Natural killer cell (primary cell): ENCODE measurements around the gene CETN1. TPM values are rescaled to one million over a fixed set of nuclear protein-coding genes. Genes with fewer than 3 reads are reported as not detected.

Experiments used
- ATAC-seq, 3 donors: fragments of 150-1000 bp in 2 of 3; fragments of 200-7000 bp in 1 of 3; cut with Tn5 transposase; 1 replicate in 1 of 3; 2 replicates in 2 of 3; pipeline ENCODE4 v1.10.0; 2021; ENCODE audit warnings: mild to moderate bottlenecking in 2 of 3, moderate library complexity in 2 of 3
- DNase-seq, 2 donors: peaks; one replicate each; pipeline versions ENCODE4 v3.0.0 to v3.0.0-alpha.2; 2013 to 2021; ENCODE audit warnings: mixed read lengths in 1 of 2
- H3K27ac ChIP-seq: one replicate; pipeline ENCODE4 v1.5.1; 2013; ENCODE audit warnings: mild to moderate bottlenecking, low read length
- H3K27me3 ChIP-seq: one replicate; pipeline ENCODE4 v1.6.1; 2013; ENCODE audit warnings: low read length; ENCODE audit not compliant: control insufficient read depth, insufficient read depth
- H3K36me3 ChIP-seq: one replicate; pipeline ENCODE4 v1.6.1; 2013; ENCODE audit warnings: low read length; ENCODE audit not compliant: control insufficient read depth, insufficient read depth
- H3K4me1 ChIP-seq: one replicate; pipeline ENCODE4 v1.6.1; 2013; ENCODE audit warnings: low read length; ENCODE audit not compliant: control insufficient read depth, insufficient read depth
- H3K4me3 ChIP-seq: one replicate; pipeline ENCODE4 v1.5.1; 2013; ENCODE audit warnings: low read length
- H3K9me3 ChIP-seq: one replicate; pipeline ENCODE4 v1.6.1; 2013; ENCODE audit warnings: low read length; ENCODE audit not compliant: control insufficient read depth, insufficient read depth
- H3K27ac Mint-ChIP-seq, 2 donors: one replicate each; pipeline ENCODE4 v1.8.0; 2022; ENCODE audit warnings: mild to moderate bottlenecking in 2 of 2, mixed read lengths in 2 of 2, moderate library complexity in 1 of 2
- H3K27me3 Mint-ChIP-seq, 2 donors: one replicate each; pipeline ENCODE4 v1.8.0; 2022; ENCODE audit warnings: low read depth in 2 of 2, mixed read lengths in 2 of 2
- H3K36me3 Mint-ChIP-seq: one replicate; pipeline ENCODE4 v1.8.0; 2022; ENCODE audit warnings: mixed read lengths
- H3K4me1 Mint-ChIP-seq, 2 donors: one replicate each; pipeline ENCODE4 v1.8.0; 2022; ENCODE audit warnings: mixed read lengths in 2 of 2
- H3K4me3 Mint-ChIP-seq: one replicate; pipeline ENCODE4 v1.8.0; 2022; ENCODE audit warnings: mild to moderate bottlenecking, moderate library complexity, mixed read lengths
- H3K9me3 Mint-ChIP-seq, 2 donors: one replicate each; pipeline ENCODE4 v1.8.0; 2022; ENCODE audit warnings: mixed read lengths in 2 of 2
- WGBS: methylation state at CpG from one replicate; pipeline ENCODE4 v1.1.7; 2013; ENCODE audit warnings: missing lambda C conversion rate; ENCODE audit not compliant: insufficient coverage; 5-methylcytosine and 5-hydroxymethylcytosine counted together
- intact Hi-C: fragments of 100-400 bp; cut with micrococcal nuclease; formaldehyde crosslinking; loops from one replicate; pipeline ENCODE4 v1.14.2; 2022
- total RNA-seq, 4 donors: library from RNA; stranded (reverse); fragments of 120-200 nt in 1 of 4; gene quantifications; one replicate each; pipeline versions ENCODE4 v1.2.3 to v1.2.4, GENCODE V29; 2013 to 2022
- TF ChIP-seq, protein P1 (sequence below): fragments of 200-600 bp; IDR thresholded peaks from one replicate; pipeline ENCODE4 v1.8.0; 2022; ENCODE audit warnings: antibody characterized with exemption

Gene CETN1
- total RNA-seq, 3 donors from 2014 or later (not counting 1 experiment from before 2014, with no cell fraction given) = not detected

DNA sequence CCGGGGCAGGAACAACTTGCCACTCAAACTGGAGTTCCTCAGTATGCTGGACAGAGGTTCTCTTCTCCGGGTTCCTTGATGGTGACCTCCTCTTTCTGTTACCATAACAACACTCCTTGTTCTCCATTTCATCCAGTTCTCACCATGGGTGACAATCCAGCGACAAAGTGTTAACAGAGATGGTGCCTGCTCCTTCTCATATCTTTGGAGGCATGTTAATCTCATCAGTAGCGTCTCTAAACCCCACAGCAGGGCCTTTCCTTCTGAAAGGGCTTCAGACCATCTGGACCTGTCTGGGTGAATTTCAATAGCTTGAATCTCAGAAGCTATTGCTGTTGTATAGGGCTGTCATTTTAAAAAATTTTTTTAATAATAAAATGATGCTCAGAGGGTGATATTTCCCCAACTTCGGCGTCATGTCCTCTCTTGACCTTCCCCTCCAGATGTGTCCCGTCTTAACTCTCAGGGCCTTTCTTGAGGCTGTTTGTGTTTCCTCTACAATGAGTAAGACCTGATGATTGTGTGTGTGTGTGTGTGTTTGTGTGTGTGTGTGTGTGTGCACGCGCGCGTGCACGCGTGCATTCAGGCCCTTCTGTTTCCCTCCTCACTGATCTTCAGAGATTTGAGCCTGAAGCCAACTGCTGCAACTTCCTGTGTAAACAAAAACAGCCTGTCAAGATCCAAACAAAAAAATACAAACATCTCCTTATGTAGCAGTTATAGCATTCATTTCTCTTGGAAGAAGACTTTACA, 24.3 kb upstream of the CETN1 start:
- TF ChIP-seq, protein P1, sequence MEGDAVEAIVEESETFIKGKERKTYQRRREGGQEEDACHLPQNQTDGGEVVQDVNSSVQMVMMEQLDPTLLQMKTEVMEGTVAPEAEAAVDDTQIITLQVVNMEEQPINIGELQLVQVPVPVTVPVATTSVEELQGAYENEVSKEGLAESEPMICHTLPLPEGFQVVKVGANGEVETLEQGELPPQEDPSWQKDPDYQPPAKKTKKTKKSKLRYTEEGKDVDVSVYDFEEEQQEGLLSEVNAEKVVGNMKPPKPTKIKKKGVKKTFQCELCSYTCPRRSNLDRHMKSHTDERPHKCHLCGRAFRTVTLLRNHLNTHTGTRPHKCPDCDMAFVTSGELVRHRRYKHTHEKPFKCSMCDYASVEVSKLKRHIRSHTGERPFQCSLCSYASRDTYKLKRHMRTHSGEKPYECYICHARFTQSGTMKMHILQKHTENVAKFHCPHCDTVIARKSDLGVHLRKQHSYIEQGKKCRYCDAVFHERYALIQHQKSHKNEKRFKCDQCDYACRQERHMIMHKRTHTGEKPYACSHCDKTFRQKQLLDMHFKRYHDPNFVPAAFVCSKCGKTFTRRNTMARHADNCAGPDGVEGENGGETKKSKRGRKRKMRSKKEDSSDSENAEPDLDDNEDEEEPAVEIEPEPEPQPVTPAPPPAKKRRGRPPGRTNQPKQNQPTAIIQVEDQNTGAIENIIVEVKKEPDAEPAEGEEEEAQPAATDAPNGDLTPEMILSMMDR = no peak
- Mint-ChIP-seq H3K4me3 (no peak overlapping the region), H3K27ac (no peak overlapping the region), H3K4me1 (no peaks in the 10 kb centered on the region), H3K9me3 (no peaks in the 10 kb centered on the region), H3K27me3 (peaks cover 0 to 2% of the 10 kb centered on the region in 2 donors), H3K36me3 (no peaks in the 10 kb centered on the region)
- H3K27ac ChIP-seq = no peak overlapping the region
- DNase-seq = no peak
- no peak overlapping the region for H3K4me3 ChIP-seq
- ATAC-seq = no peak
- H3K4me1 ChIP-seq = no peaks in the 10 kb centered on the region
- WGBS = 80% methylated on average over 8 of the region's 13 CpGs
- H3K27me3 ChIP-seq = no peaks in the 10 kb centered on the region
- intact Hi-C loops = no loop called here
- no peaks in the 10 kb centered on the region for H3K9me3 ChIP-seq
- H3K36me3 ChIP-seq = no peaks in the 10 kb centered on the region

DNA sequence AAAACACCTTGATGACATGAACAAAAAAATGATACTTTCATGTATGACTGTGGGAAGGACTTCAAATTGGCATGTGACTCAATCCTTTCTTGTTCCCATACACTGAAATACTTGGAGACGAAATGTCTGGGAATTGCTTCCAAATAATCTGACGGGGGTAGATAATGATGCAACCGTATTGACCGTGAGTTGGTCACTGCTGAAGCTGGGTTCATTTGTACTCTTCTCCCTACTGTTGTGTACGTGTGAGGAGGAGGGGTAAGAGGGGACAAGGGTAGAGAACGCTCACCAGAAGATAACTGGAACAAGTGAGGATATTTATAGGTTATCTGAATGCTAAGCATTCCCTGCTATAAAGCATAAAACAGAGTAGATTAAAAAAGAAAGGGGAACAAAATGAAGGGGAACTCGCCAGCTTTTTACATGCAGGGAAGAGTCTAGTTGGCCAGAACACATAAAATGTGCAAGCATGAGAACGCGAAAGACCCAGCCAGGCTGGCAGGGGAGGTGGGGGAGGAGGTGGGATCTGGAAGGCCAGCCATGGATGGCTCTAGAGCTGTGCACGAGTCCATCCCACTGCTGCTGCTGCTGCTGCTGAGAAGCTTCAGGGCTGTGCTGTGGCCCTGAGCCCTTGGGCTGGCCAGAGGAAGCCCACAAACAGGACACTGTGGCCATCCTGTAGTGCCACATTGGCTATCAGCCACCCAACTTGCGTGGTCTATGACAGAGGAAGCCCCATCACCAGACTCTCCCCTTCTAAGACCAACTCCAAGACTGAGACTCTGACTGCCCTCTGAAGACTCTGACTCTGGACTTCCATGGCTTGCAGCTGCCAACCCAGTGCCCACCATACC, 15.2 kb upstream of the CETN1 start:
- WGBS = 60% methylated on average over 11 of the region's 11 CpGs
- H3K27me3 ChIP-seq = no peaks in the 10 kb centered on the region
- H3K27ac Mint-ChIP-seq = no peak overlapping the region
- intact Hi-C loops = no loop called here
- TF ChIP-seq, protein P1 = no peak
- H3K36me3 ChIP-seq = no peaks in the 10 kb centered on the region
- H3K9me3 Mint-ChIP-seq = no peaks in the 10 kb centered on the region
- H3K9me3 ChIP-seq = no peaks in the 10 kb centered on the region
- H3K27me3 Mint-ChIP-seq = peaks cover 7 to 8% of the 10 kb centered on the region in 2 donors
- no peaks in the 10 kb centered on the region for H3K4me1 Mint-ChIP-seq
- no peak overlapping the region for H3K27ac ChIP-seq
- no peaks in the 10 kb centered on the region for H3K4me1 ChIP-seq
- DNase-seq (no peak), ATAC-seq (no peak)
- H3K4me3 ChIP-seq = no peak overlapping the region
- H3K36me3 Mint-ChIP-seq = no peaks in the 10 kb centered on the region
- no peak overlapping the region for H3K4me3 Mint-ChIP-seq

DNA sequence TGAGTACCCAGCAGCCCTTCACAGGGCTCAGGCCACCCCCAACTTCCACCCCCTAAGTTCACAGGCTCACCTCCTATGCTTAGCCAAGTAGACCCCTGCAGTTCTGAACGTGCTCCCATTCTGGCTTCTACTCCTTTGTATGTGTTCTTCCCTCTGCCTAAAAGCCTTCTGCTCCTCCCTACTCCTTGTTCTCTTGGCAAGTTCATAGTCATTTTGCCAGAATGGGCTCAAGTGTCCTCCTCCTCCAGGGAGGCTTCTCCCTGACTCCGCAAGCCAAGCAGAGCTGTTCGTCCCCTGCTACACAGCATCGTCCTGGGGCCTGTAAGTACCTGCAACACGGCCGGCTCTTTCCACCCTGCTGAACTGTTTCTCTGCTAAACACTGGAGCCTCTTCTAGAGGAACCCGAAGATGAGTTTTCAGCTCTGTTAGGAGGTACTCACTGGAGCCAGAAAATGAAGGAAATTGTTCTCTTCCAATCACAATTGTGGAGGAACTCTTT, 14.6 kb upstream of the CETN1 start:
- Histone ChIP-seq H3K4me3 (no peak overlapping the region), H3K27me3 (no peaks in the 10 kb centered on the region), H3K36me3 (no peaks in the 10 kb centered on the region), H3K27ac (no peak overlapping the region), H3K9me3 (no peaks in the 10 kb centered on the region), H3K4me1 (no peaks in the 10 kb centered on the region)
- DNase-seq = no peak
- H3K9me3 Mint-ChIP-seq = no peaks in the 10 kb centered on the region
- TF ChIP-seq, protein P1 = no peak
- intact Hi-C loops = no loop called here
- H3K27me3 Mint-ChIP-seq = peaks cover 7 to 12% of the 10 kb centered on the region in 2 donors
- WGBS = 91% methylated on average over 7 of the region's 7 CpGs
- no peak overlapping the region for H3K27ac Mint-ChIP-seq
- no peak overlapping the region for H3K4me3 Mint-ChIP-seq
- ATAC-seq = no peak
- H3K36me3 Mint-ChIP-seq = no peaks in the 10 kb centered on the region
- H3K4me1 Mint-ChIP-seq = no peaks in the 10 kb centered on the region
